Epithelial cell of esophagus (primary cell): Measurements from ENCODE around the gene POU2F1.
A peak's percentile ranks its signal among the peaks of the same experiment; 100 is the strongest.

Experiments used
- DNase-seq: peaks from one replicate; pipeline ENCODE4 v3.0.0; 2010; ENCODE audit warnings: low read depth
- H3K4me3 ChIP-seq: 2 replicates; pipeline ENCODE4 v1.5.1; 2011; ENCODE audit warnings: mild to moderate bottlenecking, low read length, control low read depth
- TF ChIP-seq, protein P1 (sequence below): IDR thresholded peaks from 2 replicates; pipeline ENCODE4 v1.5.1; 2011; ENCODE audit warnings: low read depth, mild to moderate bottlenecking, low read length, control low read depth, inconsistent platforms; ENCODE audit not compliant: insufficient read depth; ENCODE audit errors: missing control alignments

The POU2F1 gene

GRCh38 chr1:167297222-167298214 lies 76.8 kb downstream of the POU2F1 start:
- TF ChIP-seq, protein P1, sequence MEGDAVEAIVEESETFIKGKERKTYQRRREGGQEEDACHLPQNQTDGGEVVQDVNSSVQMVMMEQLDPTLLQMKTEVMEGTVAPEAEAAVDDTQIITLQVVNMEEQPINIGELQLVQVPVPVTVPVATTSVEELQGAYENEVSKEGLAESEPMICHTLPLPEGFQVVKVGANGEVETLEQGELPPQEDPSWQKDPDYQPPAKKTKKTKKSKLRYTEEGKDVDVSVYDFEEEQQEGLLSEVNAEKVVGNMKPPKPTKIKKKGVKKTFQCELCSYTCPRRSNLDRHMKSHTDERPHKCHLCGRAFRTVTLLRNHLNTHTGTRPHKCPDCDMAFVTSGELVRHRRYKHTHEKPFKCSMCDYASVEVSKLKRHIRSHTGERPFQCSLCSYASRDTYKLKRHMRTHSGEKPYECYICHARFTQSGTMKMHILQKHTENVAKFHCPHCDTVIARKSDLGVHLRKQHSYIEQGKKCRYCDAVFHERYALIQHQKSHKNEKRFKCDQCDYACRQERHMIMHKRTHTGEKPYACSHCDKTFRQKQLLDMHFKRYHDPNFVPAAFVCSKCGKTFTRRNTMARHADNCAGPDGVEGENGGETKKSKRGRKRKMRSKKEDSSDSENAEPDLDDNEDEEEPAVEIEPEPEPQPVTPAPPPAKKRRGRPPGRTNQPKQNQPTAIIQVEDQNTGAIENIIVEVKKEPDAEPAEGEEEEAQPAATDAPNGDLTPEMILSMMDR: no peak
- H3K4me3 ChIP-seq: no peak overlapping the region
- DNase-seq: peak; percentile 36

- H3K4me3 ChIP-seq: no peak overlapping the region
- DNase-seq: no peak
- TF ChIP-seq, protein P1: no peak
Measured at GRCh38 chr1:167298325-167298724, 77.6 kb downstream of the POU2F1 start.

DNA sequence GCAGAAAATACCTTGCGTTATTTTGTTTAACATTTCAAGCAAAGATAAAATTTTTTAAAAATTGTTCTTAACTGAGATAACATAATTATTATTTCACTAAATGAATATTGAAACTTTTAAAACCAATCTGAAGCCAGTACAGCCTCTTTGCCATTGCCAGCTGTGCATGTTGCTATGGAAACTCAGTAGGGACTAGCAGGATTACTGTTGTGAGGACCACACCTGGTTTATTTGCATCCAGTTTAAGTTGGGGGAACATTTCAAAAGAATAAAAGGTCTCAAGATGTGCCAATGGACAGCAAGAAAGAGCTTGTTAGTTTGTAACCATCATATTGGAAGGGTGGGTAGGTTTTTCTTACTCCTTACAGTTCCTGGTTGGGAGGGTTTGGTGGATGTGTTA lies 80.7 kb downstream of the POU2F1 start:
- H3K4me3 ChIP-seq: no peak overlapping the region
- TF ChIP-seq, protein P1: no peak
- no peak for DNase-seq

- TF ChIP-seq, protein P1: no peak
- H3K4me3 ChIP-seq: no peak overlapping the region
- no peak for DNase-seq
Measured at GRCh38 chr1:167304165-167304564, 83.5 kb downstream of the POU2F1 start.

DNA sequence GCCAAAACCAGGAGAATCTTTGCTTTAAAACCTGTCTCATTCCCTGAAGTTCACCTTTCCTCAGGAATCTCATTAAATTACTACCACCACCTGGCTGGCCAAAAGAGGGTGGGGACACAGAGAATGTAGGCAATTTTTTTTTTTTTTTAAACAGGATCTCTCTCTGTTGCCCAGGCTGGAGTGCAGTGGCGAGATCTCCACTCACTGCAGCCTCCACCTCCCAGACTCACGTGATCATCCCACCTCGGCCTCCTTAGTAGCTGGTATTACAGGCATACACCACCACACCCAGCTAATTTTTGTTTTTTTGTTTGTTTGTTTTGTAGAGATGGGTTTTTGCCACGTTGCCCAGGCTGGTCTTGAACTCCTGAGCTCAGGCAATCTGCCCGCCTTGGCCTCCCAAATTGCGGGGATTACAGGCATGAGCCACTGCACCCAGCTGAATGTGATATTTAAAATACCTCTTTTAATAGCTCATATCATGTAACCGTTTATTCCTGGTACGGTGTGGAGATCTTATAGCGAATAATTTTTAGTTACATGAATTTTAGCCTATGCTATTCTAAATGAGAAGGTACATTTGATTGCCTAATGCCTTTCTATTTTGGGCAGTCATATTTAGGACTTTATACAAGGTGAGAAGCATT lies 84.5 kb downstream of the POU2F1 start:
- TF ChIP-seq, protein P1: no peak
- no peak for DNase-seq
- H3K4me3 ChIP-seq: no peak overlapping the region

GRCh38 chr1:167305706-167306277 lies 85.1 kb downstream of the POU2F1 start:
- TF ChIP-seq, protein P1: no peak
- DNase-seq: peak; percentile 46
- no peak overlapping the region for H3K4me3 ChIP-seq
